Esophagus squamous epithelium (tissue), 5 donors: ENCODE data around the gene TWF1. TPM values are rescaled to one million over a fixed set of nuclear protein-coding genes. Genes with fewer than 3 reads are reported as not detected.
A peak's percentile ranks its signal among the peaks of the same experiment; 100 is the strongest.

Experiments used
- DNase-seq: peaks from one replicate; lab custom pipeline; 2025; lab: John Stamatoyannopoulos, UW
- H3K27ac ChIP-seq, 4 donors: fragments of 200-600 bp; sonication (generic); one replicate each; pipeline ENCODE4 v1.5.1; 2016 to 2019; ENCODE audit warnings: mild to moderate bottlenecking in 1 of 4
- H3K27me3 ChIP-seq, 4 donors: fragments of 200-600 bp; sonication (generic); 1 replicate in 3 of 4; 2 replicates in 1 of 4; pipeline versions ENCODE4 v1.5.1 to v1.6.0; 2017 to 2021; ENCODE audit warnings: antibody characterized with exemption in 1 of 4
- H3K36me3 ChIP-seq, 3 donors: fragments of 200-600 bp; sonication (generic); one replicate each; pipeline ENCODE4 v1.5.1; 2016 to 2019
- H3K4me1 ChIP-seq, 3 donors: fragments of 200-600 bp; sonication (generic); one replicate each; pipeline ENCODE4 v1.5.1; 2017 to 2019
- H3K4me3 ChIP-seq, 4 donors: fragments of 200-600 bp; sonication (generic); 1 replicate in 3 of 4; 2 replicates in 1 of 4; pipeline ENCODE4 v1.5.1; 2016 to 2019; ENCODE audit warnings: mild to moderate bottlenecking in 2 of 4, moderate library complexity in 1 of 4
- H3K9me3 ChIP-seq, 3 donors: fragments of 200-600 bp; sonication (generic); one replicate each; pipeline ENCODE4 v1.5.1; 2016 to 2019
- CTCF ChIP-seq, 6 experiments: fragments of 450-650 bp in 4 of 6; fragments of 200-600 bp in 2 of 6; sonication (generic) in 2 of 6; IDR thresholded peaks; one replicate each; pipeline ENCODE4 v1.5.1; 2016 to 2019; ENCODE audit warnings: antibody characterized with exemption in 6 of 6, mild to moderate bottlenecking in 4 of 6, moderate library complexity in 4 of 6
- POLR2A ChIP-seq, 4 donors: fragments of 450-650 bp; IDR thresholded peaks; one replicate each; pipeline ENCODE4 v1.6.1; 2017; ENCODE audit warnings: antibody characterized with exemption in 4 of 4, mild to moderate bottlenecking in 4 of 4, moderate library complexity in 3 of 4
- WGBS, 2 donors: methylation state at CpG; one replicate each; pipeline ENCODE4 v1.1.5; 2018; 5-methylcytosine and 5-hydroxymethylcytosine counted together
- intact Hi-C: fragments of 100-400 bp; cut with DNase I; formaldehyde crosslinking; loops from one replicate; pipeline ENCODE4 v1.15.0; 2022
- total RNA-seq, 4 donors: library from RNA; depleted of rRNA; stranded (reverse); fragments of >200 nt; gene quantifications; one replicate each; pipeline ENCODE4 v1.1.0, GENCODE V29; 2016
- donor health status: DM: yes; HTN: yes; CAD: no.

TWF1 gene
- total RNA-seq, 4 donors from 2014 or later = 112 to 230 (median 194) TPM

DNA sequence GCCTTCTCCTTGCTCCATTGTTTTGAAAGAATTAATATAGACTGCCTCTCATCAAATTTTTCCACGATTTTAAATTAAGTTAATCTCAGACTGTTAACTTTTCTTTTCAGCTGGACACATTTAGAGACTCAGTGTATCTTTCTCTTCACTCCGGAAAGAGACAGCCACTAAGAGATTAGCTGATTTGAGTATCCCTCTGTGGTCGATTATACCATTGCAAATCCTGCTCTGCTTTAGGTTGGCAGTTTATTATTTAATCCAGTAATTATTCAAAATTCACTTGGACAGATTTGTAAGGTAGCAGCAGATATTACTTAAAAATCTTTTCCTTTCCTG, 588 bp upstream of the TWF1 start:
- Histone ChIP-seq H3K36me3 (peaks cover 0 to 18% (median 4%) of the 10 kb centered on the region in 3 donors), H3K4me1 (peaks cover 0 to 53% (median 18%) of the 10 kb centered on the region in 3 donors), H3K27ac (peak overlapping the region; percentile 91 to 99 (median 96)), H3K9me3 (no peaks in the 10 kb centered on the region), H3K4me3 (peak overlapping the region; percentile 79 to 94 (median 90)), H3K27me3 (no peaks in the 10 kb centered on the region)
- intact Hi-C loops = no loop called here
- TF ChIP-seq POLR2A (IDR thresholded peaks at IDR 0.05) (no peak), CTCF (IDR thresholded peaks at IDR 0.05) (no peak)
- DNase-seq = no peak
- 1 to 7% methylated on average over 3 of the region's 3 CpGs for WGBS, 2 donors

DNA sequence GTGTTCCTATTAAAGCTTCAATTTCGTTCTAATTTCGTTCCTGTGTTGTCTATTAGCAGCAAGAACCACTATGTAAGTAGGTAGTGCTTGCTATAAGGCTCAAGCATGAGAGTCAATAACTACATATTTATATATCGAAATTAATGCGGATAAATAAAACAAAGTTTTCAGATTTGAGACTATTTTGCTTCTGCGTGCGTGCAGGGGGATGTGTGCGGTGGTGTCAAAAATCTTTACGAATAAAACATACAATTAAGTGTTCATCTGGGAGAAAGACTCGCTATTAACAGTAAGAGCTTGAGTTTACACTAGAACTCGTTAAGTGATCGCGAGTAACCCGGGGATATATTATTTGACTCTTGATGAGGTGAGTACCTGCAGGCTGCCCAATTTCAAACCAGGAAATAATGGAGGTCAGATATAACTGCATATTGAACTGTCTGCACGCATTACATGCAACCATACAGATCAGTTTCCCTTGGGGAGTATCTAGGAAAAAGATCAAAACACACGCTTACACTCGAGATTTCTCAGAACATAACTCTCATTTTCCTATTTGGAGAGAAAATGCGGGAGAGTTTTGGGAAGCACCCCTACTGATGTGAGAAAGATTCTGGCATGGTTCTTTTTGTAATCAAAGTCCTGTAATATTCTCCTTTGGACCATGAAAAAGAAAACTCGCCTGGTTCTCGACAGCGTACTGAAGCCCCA, 813 bp downstream of the TWF1 start:
- TF ChIP-seq CTCF (IDR thresholded peaks at IDR 0.05) (no peak), POLR2A (IDR thresholded peaks at IDR 0.05) (no peak)
- Histone ChIP-seq H3K9me3 (no peaks in the 10 kb centered on the region), H3K36me3 (peaks cover 4 to 32% (median 9%) of the 10 kb centered on the region in 3 donors), H3K27me3 (no peaks in the 10 kb centered on the region), H3K4me3 (peak overlapping the region; percentile 79 to 94 (median 90)), H3K27ac (peak overlapping the region; percentile 91 to 99 (median 96)), H3K4me1 (peaks cover 0 to 50% (median 18%) of the 10 kb centered on the region in 3 donors)
- DNase-seq = no peak
- 4 to 5% methylated on average over 17 to 20 of the region's 20 CpGs for WGBS, 2 donors
- intact Hi-C loops = no loop called here

DNA sequence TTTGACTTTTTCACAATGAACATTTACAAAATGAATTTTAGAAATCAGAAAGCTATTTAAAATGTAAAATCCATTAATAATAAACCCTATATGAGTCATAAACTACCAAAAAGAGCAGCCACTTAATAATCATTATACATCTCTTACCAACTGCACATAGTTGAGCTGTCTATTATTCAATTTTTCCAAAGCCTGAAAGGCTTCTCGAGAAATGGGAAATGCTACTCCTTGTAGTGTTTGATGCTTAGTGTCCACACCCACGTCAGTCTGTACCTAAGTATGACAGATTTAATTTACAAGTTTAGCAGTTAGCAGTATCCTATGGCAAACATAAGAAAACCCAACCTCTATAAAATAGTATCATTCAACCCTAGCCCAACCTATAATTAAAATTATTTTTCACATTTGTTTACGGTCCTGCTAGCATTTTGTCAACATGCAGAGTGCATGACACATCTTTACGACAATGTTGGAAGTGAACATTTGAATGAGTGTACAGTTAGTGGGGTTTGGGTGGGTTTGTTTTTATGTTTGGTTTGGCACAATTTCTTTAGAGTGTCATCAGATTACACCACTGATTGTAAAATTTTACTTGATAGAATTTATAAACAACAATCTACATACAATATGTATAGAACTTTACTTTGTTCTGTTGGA, 8.4 kb downstream of the TWF1 start:
- no peak for TF ChIP-seq POLR2A (IDR thresholded peaks at IDR 0.05)
- TF ChIP-seq CTCF (IDR thresholded peaks at IDR 0.05) = no peak
- no peaks in the 10 kb centered on the region for H3K9me3 ChIP-seq
- intact Hi-C loops = no loop called here
- peaks cover 0 to 3% (median 0%) of the 10 kb centered on the region in 3 donors for H3K4me1 ChIP-seq
- no peak overlapping the region for H3K27ac ChIP-seq
- WGBS, 2 donors = 70 to 86% methylated on average over 4 of the region's 4 CpGs
- H3K4me3 ChIP-seq = no peak overlapping the region
- no peak for DNase-seq
- no peaks in the 10 kb centered on the region for H3K27me3 ChIP-seq
- peaks cover 4 to 96% (median 32%) of the 10 kb centered on the region in 3 donors for H3K36me3 ChIP-seq

DNA sequence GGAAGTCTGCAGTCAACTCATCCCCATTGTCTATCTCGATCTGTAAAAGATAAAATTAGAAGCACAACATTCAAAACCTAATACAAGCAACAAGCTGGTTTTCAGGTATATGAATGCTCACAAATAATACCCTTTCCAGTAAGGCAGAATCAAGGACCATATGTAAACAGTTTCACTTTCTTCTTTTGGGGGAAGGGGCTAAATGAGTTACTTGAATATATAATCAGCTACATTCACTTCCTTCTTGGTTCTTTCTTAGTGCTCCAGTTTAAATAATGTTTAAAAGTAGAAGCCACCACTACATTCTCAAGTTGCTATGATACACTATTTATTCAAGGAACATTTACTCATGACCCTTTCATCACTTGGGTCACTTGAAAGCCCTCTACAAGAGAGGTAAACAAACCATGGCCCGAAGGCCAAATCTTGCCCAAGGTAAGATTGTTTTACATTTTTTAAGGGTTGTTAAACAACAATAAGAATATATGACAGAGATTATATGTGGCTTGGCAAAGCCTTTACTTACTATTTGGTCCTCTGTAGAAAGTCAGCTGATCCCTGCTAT, 10.3 kb downstream of the TWF1 start:
- Histone ChIP-seq H3K4me1 (no peaks in the 10 kb centered on the region), H3K9me3 (no peaks in the 10 kb centered on the region), H3K27me3 (no peaks in the 10 kb centered on the region), H3K27ac (no peak overlapping the region), H3K4me3 (no peak overlapping the region), H3K36me3 (peaks cover 4 to 80% (median 23%) of the 10 kb centered on the region in 3 donors)
- no peak for TF ChIP-seq POLR2A (IDR thresholded peaks at IDR 0.05)
- no peak for TF ChIP-seq CTCF (IDR thresholded peaks at IDR 0.05)
- intact Hi-C loops = no loop called here
- WGBS, 2 donors = 49 to 67% methylated on average over 2 of the region's 2 CpGs
- no peak for DNase-seq

DNA sequence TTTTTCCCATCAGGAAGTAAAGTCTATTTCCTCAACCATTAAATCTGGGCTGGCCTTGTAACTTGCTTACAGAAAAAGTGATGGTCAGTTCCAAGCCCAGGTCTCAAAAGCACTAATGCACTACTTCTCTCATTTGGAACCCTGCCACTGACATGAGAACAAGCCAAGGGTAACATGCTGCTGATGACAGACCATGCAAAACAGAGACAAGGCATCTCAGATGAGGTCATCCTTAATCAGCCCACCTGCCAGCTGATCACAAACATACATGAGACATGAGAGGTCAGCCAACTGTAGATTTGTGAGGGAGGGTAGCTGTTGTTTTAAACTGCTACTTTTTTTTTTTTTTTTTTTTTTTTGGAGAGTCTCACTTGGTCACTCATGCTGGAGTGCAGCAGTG, 16.2 kb downstream of the TWF1 start:
- intact Hi-C loops = no loop called here
- Histone ChIP-seq H3K4me1 (no peaks in the 10 kb centered on the region), H3K4me3 (no peak overlapping the region), H3K9me3 (no peaks in the 10 kb centered on the region), H3K27me3 (no peaks in the 10 kb centered on the region), H3K36me3 (peaks cover 3 to 59% (median 6%) of the 10 kb centered on the region in 3 donors), H3K27ac (no peak overlapping the region)
- TF ChIP-seq CTCF (IDR thresholded peaks at IDR 0.05) (no peak), POLR2A (IDR thresholded peaks at IDR 0.05) (no peak)
- DNase-seq = no peak
